Left lung (tissue), 10 donors: ENCODE measurements around the gene SLC6A8. TPM values are rescaled to one million over a fixed set of nuclear protein-coding genes. Genes with fewer than 3 reads are reported as not detected.
"Not testable (repeated sequence)": the region's sequence is repeated elsewhere in the genome, so short reads cannot be mapped to it uniquely, and the experiment has no call there.

Experiments used
- ATAC-seq: fragments of 200-7000 bp; cut with Tn5 transposase; one replicate; pipeline ENCODE4 v1.9.1; 2020; ENCODE audit warnings: moderate library complexity
- DNase-seq, 4 donors: peaks; one replicate each; pipeline ENCODE4 v3.0.0-alpha.2; 2013 to 2020
- H3K27ac ChIP-seq, 2 donors: fragments of 200-600 bp; sonication (generic) in 1 of 2; one replicate each; pipeline versions ENCODE4 v1.5.0 to v1.8.0; 2020 to 2021
- H3K27me3 ChIP-seq, 2 donors: fragments of 200-600 bp; sonication (generic) in 1 of 2; one replicate each; pipeline versions ENCODE4 v1.5.0 to v1.8.0; 2020 to 2021
- H3K36me3 ChIP-seq, 2 donors: fragments of 200-600 bp; sonication (generic) in 1 of 2; one replicate each; pipeline versions ENCODE4 v1.5.0 to v1.8.0; 2020 to 2021
- H3K4me1 ChIP-seq, 2 donors: fragments of 200-600 bp; one replicate each; pipeline ENCODE4 v1.8.0; 2021
- H3K4me3 ChIP-seq, 2 donors: fragments of 200-600 bp; sonication (generic) in 1 of 2; one replicate each; pipeline versions ENCODE4 v1.5.0 to v1.8.0; 2020 to 2021; ENCODE audit warnings: mild to moderate bottlenecking in 1 of 2
- H3K9me3 ChIP-seq, 2 donors: fragments of 200-600 bp; sonication (generic) in 1 of 2; one replicate each; pipeline versions ENCODE4 v1.5.0 to v1.8.0; 2020 to 2021
- CTCF ChIP-seq, 2 donors: fragments of 200-600 bp; sonication (generic) in 1 of 2; IDR thresholded peaks; one replicate each; pipeline versions ENCODE4 v1.5.0 to v1.8.0; 2021; ENCODE audit warnings: antibody characterized with exemption in 2 of 2
- intact Hi-C, 2 donors: fragments of 100-400 bp; cut with DNase I; formaldehyde crosslinking; loops; one replicate each; pipeline versions ENCODE4 v1.11.2 to v1.14.2; 2022
- polyA plus RNA-seq, 6 donors: library from polyadenylated mRNA; unstranded; fragments of 120-200 nt; gene quantifications; one replicate each; pipeline ENCODE4 v1.2.1, GENCODE V29; 2013; ENCODE audit not compliant: insufficient read length in 6 of 6
- total RNA-seq, 2 donors: library from RNA; stranded (reverse); fragmentation: NEBNext Ultra II Directional; extraction: Animal tissue kit (Norgen Biotek cat#: 25700); gene quantifications; one replicate each; pipeline ENCODE4 v1.2.1, GENCODE V29; 2021
- donor health status: DM: no; HTN: yes; CAD: no.
- donor health status: DM: no; HTN: no; CAD: no.

SLC6A8 gene
- total and polyA plus RNA-seq, 8 donors, result 6.8 to 12.1 (median 10.2) TPM

- TF ChIP-seq CTCF (IDR thresholded peaks at IDR 0.05), result no peak
- intact Hi-C loops, result no loop called here
- Histone ChIP-seq H3K36me3 (peaks cover 0 to 41% of the 10 kb centered on the region in 2 donors), H3K27me3 (no peaks in the 10 kb centered on the region), H3K4me1 (peaks cover 0 to 5% of the 10 kb centered on the region in 2 donors), H3K4me3 (no peak overlapping the region), H3K27ac (no peak overlapping the region), H3K9me3 (no peaks in the 10 kb centered on the region)
- DNase-seq (no peak), ATAC-seq (no peak)
Measured at GRCh38 chrX:153740631-153741222, 53.0 kb downstream of the SLC6A8 start.

GRCh38 chrX:153741446-153741845, 53.7 kb downstream of the SLC6A8 start:
- H3K27me3 ChIP-seq, result no peaks in the 10 kb centered on the region
- H3K27ac ChIP-seq, result no peak overlapping the region
- H3K36me3 ChIP-seq, result peaks cover 0 to 35% of the 10 kb centered on the region in 2 donors
- TF ChIP-seq CTCF (IDR thresholded peaks at IDR 0.05), result no peak
- ATAC-seq (no peak), DNase-seq (no peak)
- peaks cover 0 to 5% of the 10 kb centered on the region in 2 donors for H3K4me1 ChIP-seq
- H3K9me3 ChIP-seq, result no peaks in the 10 kb centered on the region
- H3K4me3 ChIP-seq, result no peak overlapping the region
- intact Hi-C loops, result no loop called here

GRCh38 chrX:153742111-153742510, 54.4 kb downstream of the SLC6A8 start:
- intact Hi-C loops, H3K4me1 ChIP-seq, ATAC-seq, H3K9me3 ChIP-seq, H3K27ac ChIP-seq, H3K4me3 ChIP-seq, H3K27me3 ChIP-seq, DNase-seq: not testable (repeated sequence)
- H3K36me3 ChIP-seq, result peaks cover 0 to 28% of the 10 kb centered on the region in 2 donors

- H3K9me3 ChIP-seq, DNase-seq, H3K4me1 ChIP-seq, intact Hi-C loops, H3K27ac ChIP-seq, H3K27me3 ChIP-seq, ATAC-seq, H3K4me3 ChIP-seq: not testable (repeated sequence)
- peaks cover 0 to 21% of the 10 kb centered on the region in 2 donors for H3K36me3 ChIP-seq
Measured at GRCh38 chrX:153742796-153743467, 55.2 kb downstream of the SLC6A8 start.

- ATAC-seq (peak; percentile 54), DNase-seq (peak in 3 of 4 donors; percentile 62 to 82 (median 82))
- H3K4me1 ChIP-seq, H3K9me3 ChIP-seq, H3K27ac ChIP-seq, intact Hi-C loops, H3K27me3 ChIP-seq: not testable (repeated sequence)
- Histone ChIP-seq H3K4me3 (peak overlapping the region in 1 of 2 donors; percentile 9), H3K36me3 (peaks cover 0 to 16% of the 10 kb centered on the region in 2 donors)
Measured at GRCh38 chrX:153743468-153744209, 55.9 kb downstream of the SLC6A8 start.

GRCh38 chrX:153744210-153745066, 56.7 kb downstream of the SLC6A8 start:
- ATAC-seq, result peak; percentile 25
- H3K36me3 ChIP-seq, result peaks cover 0 to 14% of the 10 kb centered on the region in 2 donors
- H3K4me3 ChIP-seq, result peak overlapping the region in 1 of 2 donors; percentile 9
- H3K27ac ChIP-seq, result no peak overlapping the region
- intact Hi-C loops, result no loop called here
- no peak for TF ChIP-seq CTCF (IDR thresholded peaks at IDR 0.05)
- H3K9me3 ChIP-seq, result no peaks in the 10 kb centered on the region
- DNase-seq, result peak in 1 of 4 donors; percentile 62
- H3K27me3 ChIP-seq, result no peaks in the 10 kb centered on the region
- peaks cover 0 to 5% of the 10 kb centered on the region in 2 donors for H3K4me1 ChIP-seq

- H3K27me3 ChIP-seq, H3K9me3 ChIP-seq, intact Hi-C loops, H3K4me1 ChIP-seq, H3K4me3 ChIP-seq, ATAC-seq, H3K36me3 ChIP-seq, H3K27ac ChIP-seq: not testable (repeated sequence)
- DNase-seq, result peak in 1 of 4 donors; percentile 43
Measured at GRCh38 chrX:153745067-153745433, 57.3 kb downstream of the SLC6A8 start.
